ENCODE results near the gene SLC9A5. TPM values are rescaled to one million over a fixed set of nuclear protein-coding genes. Genes with fewer than 3 reads are reported as not detected.

SLC9A5 gene
- total RNA-seq, 1 experiment from 2014 or later = 1.1 TPM

DNA sequence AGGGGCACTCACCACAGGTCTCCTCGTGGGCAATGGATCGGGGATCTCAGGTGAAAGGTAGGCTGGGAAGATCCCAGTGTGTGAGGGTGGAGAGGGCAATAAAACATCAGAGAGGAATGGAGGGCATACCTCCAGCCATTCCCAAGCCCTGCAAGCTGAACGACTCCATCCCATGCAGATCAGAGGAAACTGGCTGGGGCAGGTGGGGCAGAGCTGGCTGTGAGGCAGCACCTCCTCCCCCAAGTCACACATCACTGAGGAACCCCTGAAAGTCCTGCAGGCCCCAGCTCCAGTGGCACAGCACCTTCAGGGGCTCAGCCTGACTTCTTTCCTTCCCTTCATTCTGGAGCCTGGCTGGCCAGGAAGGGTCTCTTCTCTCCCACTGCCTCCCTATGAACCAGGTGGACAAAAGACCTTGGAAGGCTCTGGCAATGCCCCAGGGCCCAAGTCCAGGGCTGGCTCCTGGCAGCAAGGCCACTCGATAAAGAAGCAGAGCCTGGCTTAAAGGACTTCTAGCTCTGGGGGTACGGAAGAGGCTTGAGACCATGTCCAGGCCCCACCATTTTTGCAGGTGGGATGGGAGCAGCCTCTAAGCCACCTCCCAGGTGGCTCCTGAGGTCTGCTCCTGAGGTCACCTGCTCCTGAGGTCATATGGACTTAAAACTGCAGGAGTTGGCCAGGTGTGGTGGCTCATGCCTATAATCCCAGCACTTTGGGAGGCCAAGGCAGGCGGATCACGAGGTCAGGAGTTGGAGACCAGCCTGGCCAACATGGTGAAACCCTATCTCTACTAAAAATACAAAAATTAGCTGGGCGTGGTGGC, 35.4 kb upstream of the SLC9A5 start:
- no peak for DNase-seq (ENCODE audit: low read depth)

DNA sequence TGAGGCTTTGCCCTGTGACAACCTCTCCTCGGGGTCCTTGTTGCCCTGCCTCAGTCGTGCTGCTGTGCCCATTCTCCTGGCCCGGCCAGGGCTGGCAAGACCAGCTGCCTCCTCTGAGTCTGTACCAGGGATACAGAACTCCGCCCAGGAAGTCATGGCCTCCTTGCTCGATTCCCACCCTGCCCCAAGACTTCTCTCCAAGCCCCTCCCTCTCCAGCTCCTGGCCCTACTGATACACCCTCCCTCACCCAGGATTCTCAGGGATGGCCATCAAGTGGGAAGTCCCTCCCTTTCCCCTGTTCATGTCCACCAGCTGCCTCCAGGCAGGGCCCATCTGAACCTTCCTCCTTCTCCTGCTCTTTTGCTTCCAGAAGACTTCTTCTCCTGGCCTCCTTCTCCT, 33.1 kb upstream of the SLC9A5 start:
- DNase-seq (ENCODE audit: low read depth) = no peak

DNA sequence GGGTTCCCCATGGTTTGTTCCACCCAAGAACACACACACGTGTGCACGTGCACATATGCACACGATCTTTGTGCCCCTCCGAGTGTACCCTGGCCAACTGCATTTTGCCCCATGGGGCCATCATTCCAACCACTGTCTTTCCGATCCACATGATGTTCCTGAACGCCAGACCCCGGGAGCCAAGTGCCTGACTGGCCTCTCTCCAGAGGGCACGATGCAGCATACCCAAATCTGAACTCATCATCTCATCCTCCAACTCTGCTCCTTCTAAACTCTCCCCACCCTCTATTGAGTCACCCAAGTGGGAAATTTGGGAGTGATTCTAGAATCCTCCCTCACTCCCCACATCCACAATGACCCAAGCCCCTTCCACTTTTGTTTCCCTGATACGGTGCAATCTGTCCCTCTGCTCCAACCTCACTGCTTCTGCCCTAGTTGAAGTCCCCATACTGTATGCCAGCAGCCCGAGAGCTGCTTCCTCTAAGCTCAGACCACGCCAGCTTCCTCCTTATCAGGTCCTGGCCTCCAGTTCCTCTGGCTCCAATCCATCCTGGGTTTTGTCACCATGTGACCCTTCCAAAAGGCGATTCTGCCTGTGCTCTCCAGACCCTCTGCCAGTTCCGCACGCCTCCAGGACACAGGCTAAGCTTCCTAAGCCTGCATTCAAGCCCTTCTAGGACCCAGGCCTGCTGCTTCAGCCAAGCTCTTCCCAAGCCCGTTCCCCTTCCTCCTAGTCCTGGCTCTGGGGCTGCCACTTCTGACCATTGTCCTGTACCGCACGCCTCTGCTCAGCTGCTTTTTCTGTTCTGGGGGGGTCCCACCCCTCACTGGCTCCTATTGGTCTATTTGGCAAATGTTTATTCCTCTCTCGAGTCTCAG, 31.9 kb upstream of the SLC9A5 start:
- no peak for DNase-seq (ENCODE audit: low read depth)

DNA sequence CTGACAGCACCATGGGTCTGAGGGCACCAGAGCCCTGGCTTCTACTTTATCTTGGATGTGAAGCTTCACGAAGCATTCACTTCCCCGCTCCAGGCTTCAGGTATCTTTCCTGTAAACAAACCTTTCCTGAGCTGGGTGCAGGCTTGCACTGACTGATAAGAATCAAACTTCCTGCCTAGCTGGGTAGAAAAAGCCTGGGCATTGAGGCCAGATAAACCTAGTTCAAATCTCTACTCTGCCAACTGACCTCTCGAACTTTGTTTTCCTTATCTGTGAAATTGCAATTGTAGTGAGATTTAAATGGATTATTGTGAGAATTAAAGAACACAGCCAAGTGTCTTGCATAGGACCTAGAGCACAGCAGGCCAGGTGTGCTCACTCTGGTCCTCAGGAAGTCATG, 24.8 kb upstream of the SLC9A5 start:
- DNase-seq (ENCODE audit: low read depth) = no peak

DNA sequence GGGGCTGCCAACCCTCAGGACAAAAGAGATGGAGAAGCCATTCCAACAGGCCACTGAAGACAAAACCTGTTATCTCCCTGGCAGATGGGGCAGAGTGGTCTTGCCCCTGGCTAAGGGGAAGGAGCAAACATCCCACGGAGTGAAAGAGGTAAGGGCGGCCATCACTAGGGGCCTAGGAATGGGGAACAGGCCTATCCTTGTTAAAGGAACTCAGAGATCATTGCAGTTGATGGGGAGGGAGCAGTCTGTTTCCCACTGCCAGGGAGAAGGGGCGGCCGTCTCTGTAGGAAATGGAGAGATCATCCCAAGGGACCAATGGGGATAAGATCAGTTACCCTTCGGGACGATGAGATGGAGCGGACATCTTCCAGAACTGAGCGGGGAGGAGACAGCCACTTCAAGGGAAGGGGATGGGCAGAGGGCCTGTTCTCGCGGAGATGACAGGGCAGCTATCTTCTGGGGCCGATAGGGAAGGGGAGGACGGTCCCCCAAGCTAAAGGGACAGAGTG, 22.4 kb upstream of the SLC9A5 start:
- no peak for DNase-seq (ENCODE audit: low read depth)

DNA sequence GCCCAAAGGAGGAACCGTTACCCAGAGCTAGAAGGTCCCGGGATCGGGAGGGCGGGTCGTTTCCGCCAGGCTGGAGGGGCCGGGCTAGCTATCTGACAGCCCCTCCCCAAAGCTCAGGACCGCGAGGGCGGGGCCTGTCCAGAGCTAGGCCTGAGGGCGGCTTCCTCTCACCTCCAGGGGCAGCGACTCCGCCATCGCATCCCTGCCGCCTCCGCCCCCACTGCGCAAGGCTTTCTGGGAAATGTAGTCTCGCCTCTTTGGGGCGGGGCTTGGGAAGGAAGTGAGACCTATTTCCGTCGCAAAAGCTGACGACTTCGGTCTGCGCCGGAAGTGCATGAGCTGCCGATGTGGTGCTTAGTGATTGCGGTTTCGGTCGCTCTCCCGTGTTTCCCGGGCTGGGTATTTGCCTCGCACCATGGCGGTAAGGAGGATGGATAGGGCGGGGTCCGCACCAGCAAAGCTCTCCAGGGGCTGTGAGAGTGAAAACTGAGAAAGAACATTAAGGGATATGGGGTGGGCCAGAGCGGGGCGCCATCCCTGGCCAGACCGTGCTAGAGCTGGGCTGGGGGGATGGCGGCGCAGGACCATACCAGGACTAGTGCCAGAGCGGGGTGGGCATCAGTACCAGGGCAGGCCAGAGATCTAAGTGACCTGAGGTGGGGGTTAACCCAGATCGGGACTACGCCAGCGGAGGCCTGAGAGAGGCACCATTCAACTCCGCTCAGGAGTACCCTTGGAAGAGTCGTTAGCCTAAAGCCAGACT, 21.8 kb upstream of the SLC9A5 start, which contains the start of gene TMEM208:
Gene TMEM208, plus strand, starts transcription at position 327 of the 763 bp plus-strand sequence. Its CDS starts 89 bp downstream, at position 416.
- peak; percentile 99 for DNase-seq (ENCODE audit: low read depth)

DNA sequence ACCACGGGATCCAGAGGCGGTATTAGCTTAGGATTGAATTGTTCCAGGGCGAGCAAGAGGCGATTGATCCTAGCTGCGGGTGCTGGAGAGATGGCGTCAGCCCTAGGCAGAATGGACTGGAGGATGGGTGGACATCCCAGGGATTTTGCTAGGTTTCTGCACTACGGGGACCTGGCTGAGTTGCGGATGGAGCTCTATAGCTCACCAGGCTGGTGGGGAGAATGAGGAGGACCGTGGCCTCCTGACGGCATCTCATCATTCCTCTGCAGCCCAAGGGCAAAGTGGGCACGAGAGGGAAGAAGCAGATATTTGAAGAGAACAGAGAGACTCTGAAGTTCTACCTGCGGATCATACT, 21.2 kb upstream of the SLC9A5 start:
- no peak for DNase-seq (ENCODE audit: low read depth)

DNA sequence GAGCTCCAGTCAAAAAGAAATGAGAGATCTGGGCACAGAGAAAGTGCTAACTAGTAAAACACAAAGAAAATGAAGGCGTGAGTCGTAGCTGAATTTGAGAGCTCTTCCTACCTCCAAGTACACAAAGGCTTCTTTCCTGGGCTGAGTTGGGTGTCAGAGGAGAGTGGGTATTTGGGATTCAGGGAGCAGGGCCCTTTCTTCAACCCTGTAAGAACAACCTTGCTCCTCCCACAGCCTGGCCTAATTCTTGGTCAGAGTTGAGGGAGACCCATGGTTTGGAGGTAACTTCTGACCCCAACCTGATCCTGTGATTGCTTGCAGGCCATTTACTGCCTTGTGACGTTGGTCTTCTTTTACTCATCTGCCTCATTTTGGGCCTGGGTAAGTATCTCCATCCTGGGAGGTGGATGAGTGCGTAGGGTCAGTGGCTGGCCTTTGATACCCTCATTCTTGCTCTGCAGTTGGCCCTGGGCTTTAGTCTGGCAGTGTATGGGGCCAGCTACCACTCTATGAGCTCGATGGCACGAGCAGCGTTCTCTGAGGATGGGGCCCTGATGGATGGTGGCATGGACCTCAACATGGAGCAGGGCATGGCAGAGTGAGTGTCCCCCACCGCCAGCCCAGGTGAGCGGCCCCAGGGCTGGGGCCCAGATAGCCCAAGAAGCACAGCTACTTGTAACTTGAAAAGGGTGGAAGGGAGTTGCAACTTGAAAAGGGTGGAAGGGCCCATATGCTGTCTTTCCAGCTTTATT, 20.6 kb upstream of the SLC9A5 start:
- no peak for DNase-seq (ENCODE audit: low read depth)

DNA sequence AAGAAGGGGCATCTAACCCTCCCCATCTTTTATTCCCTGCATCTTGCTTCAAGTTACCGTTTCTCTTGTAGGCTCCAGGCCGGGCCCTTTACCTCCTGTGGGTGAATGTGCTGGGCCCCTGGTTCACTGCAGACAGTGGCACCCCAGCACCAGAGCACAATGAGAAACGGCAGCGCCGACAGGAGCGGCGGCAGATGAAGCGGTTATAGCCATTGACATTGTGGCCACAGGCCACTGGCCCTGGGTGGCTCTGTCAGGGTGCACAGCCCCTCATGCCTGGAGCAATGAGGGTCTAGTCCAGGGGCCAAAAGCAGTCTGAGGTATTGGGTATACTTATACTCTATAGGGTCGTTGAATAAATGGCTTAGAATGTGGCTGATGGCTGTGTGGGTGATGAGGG, 19.9 kb upstream of the SLC9A5 start:
- DNase-seq (ENCODE audit: low read depth) = no peak

DNA sequence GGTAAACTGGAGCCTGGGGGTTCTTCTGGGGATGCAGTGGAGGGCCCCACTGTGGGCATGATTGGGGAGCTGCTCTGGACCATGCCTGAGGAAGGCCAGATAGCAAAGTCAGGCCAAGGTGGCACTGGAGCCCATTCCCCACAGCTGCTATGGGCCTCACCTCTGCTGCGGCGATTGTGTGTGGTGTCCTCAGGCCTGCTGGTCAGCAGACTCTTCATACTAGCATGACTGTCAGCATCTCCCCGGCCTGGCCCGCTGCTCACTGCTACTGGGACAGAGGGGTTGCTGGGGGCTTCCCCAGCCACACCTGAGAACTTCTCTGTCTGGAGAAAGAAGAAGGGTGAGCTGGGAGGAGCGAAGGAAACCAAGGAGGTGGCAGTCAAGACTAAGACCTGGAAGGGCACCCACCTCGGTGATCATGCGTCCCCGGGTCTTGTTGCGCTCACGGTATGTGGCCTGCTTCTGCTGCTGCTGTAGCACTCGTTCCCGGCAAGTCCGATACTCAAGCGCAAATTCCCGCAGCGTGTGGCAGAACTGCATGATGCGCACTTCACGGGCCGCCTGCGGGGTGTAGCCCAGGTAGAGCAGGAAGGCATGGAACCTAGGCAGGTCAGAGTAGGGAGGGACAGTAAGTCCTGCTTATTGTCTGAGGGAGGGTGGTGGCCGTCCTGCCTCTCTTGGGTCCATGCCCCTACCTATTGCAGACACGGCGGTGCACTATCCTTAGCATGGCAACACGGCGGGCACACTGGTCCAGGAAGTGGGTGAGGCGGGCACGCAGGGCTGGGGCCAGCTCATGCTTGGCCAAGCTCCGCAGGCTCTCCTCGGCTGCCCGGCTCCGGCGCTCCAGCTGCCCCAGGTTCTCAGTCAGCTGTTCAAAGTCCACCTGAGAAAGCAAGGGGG, 18.6 kb upstream of the SLC9A5 start:
- no peak for DNase-seq (ENCODE audit: low read depth)

DNA sequence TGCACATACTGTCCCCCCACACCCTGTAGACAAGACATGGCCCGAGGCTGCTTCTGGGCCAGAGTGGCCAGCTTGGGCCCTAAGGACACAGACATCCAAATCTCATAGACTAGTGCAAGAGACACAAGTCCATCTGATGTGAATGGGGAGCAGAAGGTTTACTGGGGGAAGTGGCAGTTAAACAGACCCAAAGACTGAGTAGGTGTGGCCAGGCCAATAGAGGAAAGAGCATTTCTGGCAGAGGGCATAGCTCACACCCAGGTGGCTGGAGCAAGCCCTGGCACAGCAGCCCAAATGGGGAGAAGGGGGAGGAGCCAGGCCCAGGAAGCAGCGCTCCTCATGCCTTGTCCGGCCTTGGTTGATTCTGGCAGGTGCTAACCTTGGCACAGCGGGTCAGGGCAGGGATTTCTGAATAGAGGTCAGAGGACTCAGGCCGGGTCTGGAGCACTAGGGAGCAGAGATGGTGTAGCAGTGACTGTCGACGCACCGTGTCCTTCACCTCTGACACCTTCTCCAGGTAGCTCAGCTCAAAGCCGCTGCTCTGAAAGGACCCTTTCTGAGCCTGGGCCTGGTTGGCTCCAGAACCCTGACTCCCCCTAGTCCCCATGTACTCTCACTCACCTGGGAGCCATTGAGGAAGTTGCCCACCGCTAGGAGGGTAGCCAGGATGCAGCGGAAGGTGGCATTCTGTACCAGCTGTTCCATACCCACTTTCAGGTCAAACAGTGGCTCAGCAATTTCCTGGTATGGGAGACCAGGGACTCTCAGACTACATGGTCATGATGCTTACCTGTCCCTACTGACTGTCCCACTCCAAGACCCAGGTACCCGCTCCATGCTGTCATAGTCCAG, 17.7 kb upstream of the SLC9A5 start:
- DNase-seq (ENCODE audit: low read depth) = no peak

DNA sequence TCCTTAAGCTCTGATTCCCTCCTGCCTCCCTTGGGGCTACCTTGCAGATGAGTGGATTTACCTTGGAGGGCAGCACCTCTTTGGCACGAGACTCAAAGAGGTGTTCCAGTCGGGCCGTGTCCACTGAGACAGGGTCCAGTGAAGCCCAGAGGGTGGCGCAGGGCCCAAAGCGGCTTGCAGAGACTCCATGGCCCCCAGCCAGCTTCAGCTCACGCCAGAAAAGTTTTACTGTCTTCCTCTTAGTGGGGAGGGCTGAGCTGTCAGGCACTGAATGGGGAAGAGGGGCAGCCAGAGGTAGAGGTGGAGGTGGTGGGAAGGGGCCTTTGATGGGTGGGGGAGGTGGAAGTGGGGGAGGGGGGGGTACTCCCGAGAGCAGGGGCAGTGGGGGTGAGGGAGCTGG, 15.2 kb upstream of the SLC9A5 start:
- no peak for DNase-seq (ENCODE audit: low read depth)

DNA sequence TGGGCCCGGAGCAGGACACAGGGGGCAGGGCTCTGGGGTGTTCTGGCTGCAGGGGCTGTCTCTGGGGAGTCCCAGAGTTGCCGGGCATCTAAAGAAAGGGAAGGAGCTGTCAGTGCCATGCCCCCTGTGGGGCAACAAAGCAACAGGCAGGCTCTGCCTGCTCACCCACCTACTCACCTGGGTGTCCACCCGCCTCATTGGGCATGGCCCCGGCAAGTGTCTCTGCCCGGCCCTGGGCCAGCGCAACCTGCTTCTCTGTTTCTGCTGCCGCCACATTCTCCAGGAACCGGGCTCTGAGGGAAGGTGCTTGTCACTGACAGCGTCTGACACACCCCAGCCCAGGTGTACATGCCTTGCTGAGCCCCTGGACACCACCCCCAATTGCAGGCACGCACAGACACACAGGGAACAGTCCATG, 14.6 kb upstream of the SLC9A5 start:
- no peak for DNase-seq (ENCODE audit: low read depth)

DNA sequence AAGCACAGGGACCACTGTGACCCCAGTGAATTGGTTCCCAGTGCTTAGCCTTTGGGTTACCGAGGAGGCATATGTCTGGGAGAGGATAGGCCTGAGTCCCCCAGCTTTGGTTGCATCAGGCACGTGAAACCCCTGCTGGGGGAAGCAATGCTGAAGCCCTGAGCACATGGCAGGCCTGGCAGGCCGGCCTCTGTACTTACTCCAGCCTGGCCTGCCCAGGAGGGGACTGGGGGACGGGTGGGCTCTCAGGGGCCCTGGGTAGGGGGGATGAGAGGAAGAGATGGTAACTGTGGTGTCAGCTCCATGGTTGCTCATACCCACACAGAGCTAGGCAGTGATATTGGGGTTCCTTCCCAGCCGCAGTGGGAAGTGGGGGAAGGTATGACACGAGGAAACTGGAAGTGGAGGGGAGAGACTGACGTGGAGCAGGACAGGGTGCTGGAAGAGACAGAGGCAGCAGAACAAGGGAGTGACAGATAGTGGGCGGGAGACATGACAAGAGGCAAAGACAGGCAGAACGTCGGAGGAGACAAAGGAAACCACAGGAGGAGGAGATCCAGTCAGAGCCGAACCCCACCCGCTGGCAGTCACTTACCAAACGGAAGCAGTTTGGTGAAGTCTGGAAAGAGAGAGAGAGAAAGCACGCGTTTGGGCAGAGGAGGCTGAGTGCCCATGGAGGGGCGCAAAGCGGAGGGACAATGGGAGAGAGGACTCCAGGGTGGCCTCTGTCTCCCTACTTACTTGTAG, 12.8 kb upstream of the SLC9A5 start:
- no peak for DNase-seq (ENCODE audit: low read depth)

DNA sequence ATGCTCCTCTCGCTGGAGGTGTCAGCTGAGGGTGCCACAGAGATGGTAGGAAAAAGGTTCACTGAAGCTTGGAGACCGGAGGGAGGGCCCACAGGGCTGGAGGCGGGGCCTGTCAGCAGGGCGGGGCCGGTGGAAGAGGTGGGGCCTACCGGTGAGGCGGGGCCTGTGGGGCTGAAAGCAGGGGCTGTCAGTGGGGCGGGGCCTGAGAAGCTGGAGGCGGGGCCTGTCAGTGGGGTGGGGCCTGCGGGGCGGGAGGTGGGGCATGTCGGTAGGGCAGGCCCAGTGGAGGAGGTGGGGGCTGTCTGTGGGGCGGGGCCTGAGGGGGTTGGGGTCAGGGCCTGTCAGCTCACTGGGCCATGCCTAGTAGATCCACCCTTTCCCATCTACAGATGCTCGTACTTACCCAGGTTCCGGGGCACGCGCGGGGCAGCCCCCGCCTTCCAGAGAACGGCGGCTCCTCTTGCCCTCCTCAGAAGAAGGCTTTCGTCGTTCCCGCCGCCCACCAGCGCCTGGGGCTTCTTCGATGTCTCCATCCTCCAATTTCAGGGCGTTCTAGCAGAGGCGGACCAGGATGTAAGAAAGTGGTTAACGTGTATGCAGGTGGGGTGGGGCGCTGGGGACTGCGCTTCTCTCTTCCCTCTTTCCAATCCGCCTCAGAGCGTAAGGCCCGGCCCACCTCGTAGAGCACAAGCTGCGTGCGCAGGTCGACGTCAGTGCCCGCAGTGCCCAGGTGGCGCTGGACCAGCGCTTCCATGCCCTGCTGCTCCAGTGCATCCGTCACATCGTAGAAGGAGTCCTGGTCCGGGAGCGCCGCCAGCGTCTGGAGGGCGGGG, 12.0 kb upstream of the SLC9A5 start:
- DNase-seq (ENCODE audit: low read depth) = peak; percentile 44

DNA sequence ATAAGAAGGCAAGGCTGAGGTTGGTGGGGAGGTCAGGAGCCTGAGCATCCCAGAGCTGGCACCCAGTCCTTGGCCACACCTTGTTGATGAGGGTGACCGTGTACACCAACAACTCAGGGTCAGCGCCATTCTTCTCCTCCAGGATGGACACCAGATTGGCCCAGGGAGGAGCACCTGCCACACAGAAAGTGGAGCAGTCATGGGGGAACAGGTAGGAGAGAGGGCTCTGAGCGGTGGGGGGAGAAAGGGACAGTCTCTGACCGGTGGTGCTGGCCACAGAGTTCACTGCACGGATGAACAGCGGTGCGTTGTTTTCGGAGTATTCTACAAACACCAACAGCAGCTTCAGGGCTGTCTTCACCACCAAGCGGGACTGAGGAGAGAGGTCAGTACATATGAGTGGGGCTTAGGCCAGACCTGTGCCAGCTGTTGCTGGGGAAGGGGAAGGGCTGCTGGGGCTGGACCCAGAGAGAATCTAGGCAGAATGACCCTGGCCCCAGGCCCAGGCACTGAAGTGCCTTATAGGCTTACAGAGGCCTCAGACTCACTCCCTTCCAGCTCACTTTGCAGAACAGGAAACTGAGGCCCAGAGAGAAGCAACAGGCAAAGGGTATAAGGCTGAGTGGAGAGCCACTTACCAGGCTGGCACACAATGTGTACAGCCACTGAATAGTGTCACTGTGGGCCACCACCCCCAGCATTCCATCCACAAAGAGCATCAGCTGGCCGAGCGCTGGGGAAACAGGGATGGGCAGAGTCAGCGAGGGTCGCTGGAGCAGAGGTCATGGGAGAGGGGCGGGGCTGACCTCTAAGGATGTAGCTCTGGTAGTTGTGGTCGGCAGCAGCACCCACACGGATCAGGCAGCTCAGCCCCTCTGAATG, 11.1 kb upstream of the SLC9A5 start:
- DNase-seq (ENCODE audit: low read depth) = no peak

DNA sequence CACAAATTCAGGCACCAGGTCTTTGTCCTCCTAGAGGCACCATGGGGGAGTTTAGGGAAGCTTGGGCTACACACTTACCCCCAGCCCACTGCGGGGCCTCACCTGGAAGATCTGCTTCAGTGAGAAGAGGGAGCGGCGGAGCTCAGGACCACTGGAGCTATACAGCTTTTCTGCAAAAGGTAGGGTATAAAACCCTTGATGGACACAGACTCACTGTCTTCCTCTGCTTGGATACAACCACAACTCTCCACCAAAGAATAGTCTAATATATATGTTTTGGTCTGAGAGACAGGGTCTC, 10.6 kb upstream of the SLC9A5 start:
- no peak for DNase-seq (ENCODE audit: low read depth)
